ENCODE results near the gene CORO1A.

DNA sequence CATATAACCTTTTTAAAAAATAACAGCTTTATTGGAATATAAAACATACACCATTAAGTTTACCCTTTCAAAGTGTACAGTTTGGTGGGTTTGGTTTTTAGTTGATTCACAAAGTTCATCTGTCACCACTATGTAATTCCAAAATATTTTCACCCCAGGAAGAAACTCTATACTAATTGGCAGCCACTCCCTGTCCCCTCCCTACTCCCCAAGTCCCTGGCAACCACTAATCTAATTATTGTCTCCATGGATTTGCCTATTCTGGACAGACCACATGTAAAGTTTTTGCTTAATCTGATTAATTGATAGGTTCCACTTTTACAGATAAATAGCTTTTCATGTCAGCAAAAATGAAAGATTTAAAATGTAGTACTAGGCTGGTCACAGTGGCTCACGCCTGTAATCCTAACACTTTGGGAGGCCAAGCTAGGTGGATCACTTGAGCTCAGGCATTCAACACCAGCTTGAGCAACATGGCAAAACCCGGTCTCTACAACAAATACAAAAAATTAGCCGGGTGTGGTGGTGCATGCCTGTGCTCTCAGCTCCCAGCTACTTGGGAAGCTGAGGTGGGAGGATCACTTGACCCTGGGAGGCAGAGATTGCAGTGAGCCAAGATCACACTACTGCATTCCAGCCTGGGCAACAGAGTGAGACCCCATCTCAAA, 35.4 kb upstream of the CORO1A start:
- TF ChIP-seq CTCF (IDR thresholded peaks at IDR 0.05) (no peak), POLR2A (IDR thresholded peaks at IDR 0.05) (no peak)
